OCI-LY7 (cell line): Measurements from ENCODE around the gene ZNF532.

Experiments
- CTCF ChIP-seq: fragments of 200-600 bp; sonication (generic); conservative IDR thresholded peaks from 2 replicates; pipeline ENCODE4 v1.5.1; 2014; ENCODE audit warnings: mild to moderate bottlenecking, antibody characterized with exemption, low read length, moderate library complexity, mixed read lengths
- EZH2phosphoT487 ChIP-seq: fragments of 200-600 bp; sonication (generic); IDR thresholded peaks from 2 replicates; pipeline ENCODE4 v1.6.1; 2018; ENCODE audit warnings: low read depth, borderline replicate concordance, mild to moderate bottlenecking, mixed run types, antibody characterized with exemption, low read length, moderate library complexity, mixed read lengths

- TF ChIP-seq CTCF (no peak), EZH2phosphoT487 (no peak)
Measured at GRCh38 chr18:58989184-58989759, 124.6 kb downstream of the ZNF532 start.
